Fibroblast of mammary gland (primary cell): ENCODE data around the gene SUPT16H.

Source experiments
- DNase-seq: peaks from one replicate; pipeline ENCODE4 v3.0.0-alpha.2; 2010; ENCODE audit warnings: low read depth
- H3K4me3 ChIP-seq: 2 replicates; pipeline ENCODE4 v1.5.1; 2011; ENCODE audit warnings: low read depth, mild to moderate bottlenecking, low read length, moderate library complexity; ENCODE audit not compliant: control insufficient read depth
- CTCF ChIP-seq: conservative IDR thresholded peaks from 2 replicates; pipeline ENCODE4 v1.5.1; 2011; ENCODE audit warnings: low read depth, low read length, inconsistent platforms; ENCODE audit not compliant: control insufficient read depth, insufficient read depth

Gene SUPT16H

GRCh38 chr14:21414137-21414631 is 30.4 kb upstream of the SUPT16H start:
- no peak for TF ChIP-seq CTCF
- no peak overlapping the region for H3K4me3 ChIP-seq
- DNase-seq, result no peak

GRCh38 chr14:21408147-21408546 is 24.3 kb upstream of the SUPT16H start:
- no peak overlapping the region for H3K4me3 ChIP-seq
- DNase-seq, result peak; percentile 82
- no peak for TF ChIP-seq CTCF

GRCh38 chr14:21406213-21406612 is 22.4 kb upstream of the SUPT16H start:
- no peak for DNase-seq
- H3K4me3 ChIP-seq, result no peak overlapping the region
- TF ChIP-seq CTCF, result no peak

- no peak overlapping the region for H3K4me3 ChIP-seq
- no peak for TF ChIP-seq CTCF
- DNase-seq, result peak; percentile 47
Measured at GRCh38 chr14:21405097-21405496, 21.3 kb upstream of the SUPT16H start.

- no peak for TF ChIP-seq CTCF
- no peak overlapping the region for H3K4me3 ChIP-seq
- DNase-seq, result no peak
Measured at GRCh38 chr14:21399311-21399870, 15.6 kb upstream of the SUPT16H start.

GRCh38 chr14:21398901-21399300 is 15.1 kb upstream of the SUPT16H start:
- DNase-seq, result no peak

More at GRCh38 chr14:21398901-21399300, 15.1 kb upstream of the SUPT16H start:
- H3K4me3 ChIP-seq, result no peak overlapping the region
- no peak for TF ChIP-seq CTCF
